HG02678 (cell line): ENCODE data around the gene ROPN1.

Source experiments
- ATAC-seq: cut with Tn5 transposase; IDR thresholded peaks from one replicate; pipeline ENCODE4 v1.9.1; 2021; ENCODE audit warnings: mild to moderate bottlenecking, moderate library complexity; ENCODE audit not compliant: unreplicated experiment

ROPN1 gene

GRCh38 chr3:123951522-123952447 is 40.1 kb downstream of the ROPN1 start:
- ATAC-seq = no peak

- ATAC-seq = no peak
These were observed 42.3 kb downstream of the ROPN1 start for GRCh38 chr3:123949641-123950040.

GRCh38 chr3:123948449-123948848 is 43.5 kb downstream of the ROPN1 start:
- no peak for ATAC-seq

GRCh38 chr3:123947482-123947881 is 44.4 kb downstream of the ROPN1 start:
- no peak for ATAC-seq

- no peak for ATAC-seq
These were observed 50.4 kb downstream of the ROPN1 start for GRCh38 chr3:123941542-123941941.

- ATAC-seq = no peak
These were observed 50.8 kb downstream of the ROPN1 start for GRCh38 chr3:123941121-123941520.

- no peak for ATAC-seq
These were observed 52.2 kb downstream of the ROPN1 start for GRCh38 chr3:123939706-123940105.

GRCh38 chr3:123936400-123936799 is 55.5 kb downstream of the ROPN1 start:
- ATAC-seq = no peak

GRCh38 chr3:123935830-123936229 is 56.1 kb downstream of the ROPN1 start:
- ATAC-seq = no peak

GRCh38 chr3:123934250-123934649 is 57.7 kb downstream of the ROPN1 start:
- no peak for ATAC-seq

GRCh38 chr3:123930445-123930844 is 61.5 kb downstream of the ROPN1 start:
- ATAC-seq = no peak

- ATAC-seq = no peak
These were observed 62.6 kb downstream of the ROPN1 start for GRCh38 chr3:123929325-123929724.

GRCh38 chr3:123926396-123926795 is 65.5 kb downstream of the ROPN1 start:
- ATAC-seq = no peak

- no peak for ATAC-seq
These were observed 71.1 kb downstream of the ROPN1 start for GRCh38 chr3:123920868-123921267.

- no peak for ATAC-seq
These were observed 71.5 kb downstream of the ROPN1 start for GRCh38 chr3:123920383-123920782.

- ATAC-seq = no peak
These were observed 72.6 kb downstream of the ROPN1 start for GRCh38 chr3:123919353-123919752.
